Mucosa of descending colon (tissue), 3 donors: ENCODE data around the gene CACNA1F. TPM values are rescaled to one million over a fixed set of nuclear protein-coding genes. Genes with fewer than 3 reads are reported as not detected.
A peak's percentile ranks its signal among the peaks of the same experiment; 100 is the strongest.

ENCODE experiments used
- ATAC-seq: fragments of 200-7000 bp; cut with Tn5 transposase; one replicate; pipeline ENCODE4 v1.9.1; 2020; ENCODE audit warnings: mild to moderate bottlenecking, moderate library complexity
- DNase-seq, 3 donors: peaks; one replicate each; pipeline ENCODE4 v3.0.0-alpha.2; 2020
- H3K36me3 ChIP-seq: fragments of 200-600 bp; one replicate; pipeline ENCODE4 v1.8.0; 2021; ENCODE audit warnings: low read depth, mild to moderate bottlenecking
- H3K4me1 ChIP-seq: fragments of 200-600 bp; one replicate; pipeline ENCODE4 v1.8.0; 2021; ENCODE audit warnings: low read depth, mild to moderate bottlenecking
- H3K4me3 ChIP-seq: fragments of 200-600 bp; one replicate; pipeline ENCODE4 v1.8.0; 2021; ENCODE audit warnings: mild to moderate bottlenecking
- H3K9me3 ChIP-seq: fragments of 200-600 bp; one replicate; pipeline ENCODE4 v1.8.0; 2021; ENCODE audit warnings: mild to moderate bottlenecking
- intact Hi-C, 2 donors: fragments of 100-400 bp; cut with DNase I in 1 of 2; cut with micrococcal nuclease in 1 of 2; formaldehyde crosslinking; loops; one replicate each; pipeline versions ENCODE4 v1.11.0 to v1.11.1; 2022; cut with DNase I, micrococcal nuclease
- total RNA-seq, 3 donors: library from RNA; stranded (reverse); fragmentation: NEBNext Ultra II Directional in 2 of 3; extraction: Animal tissue kit (Norgen Biotek cat#: 25700) in 2 of 3; gene quantifications; one replicate each; pipeline versions ENCODE4 v1.2.1 to v1.2.4, GENCODE V29; 2021 to 2023
- TF ChIP-seq, protein P1 (sequence below): fragments of 200-600 bp; IDR thresholded peaks from one replicate; pipeline ENCODE4 v1.8.0; 2022; ENCODE audit warnings: antibody characterized with exemption, mild to moderate bottlenecking
- donor health status: DM: no; HTN: no; CAD: no; lungs with moderate emphysema.
- donor health status: DM: no; HTN: no; CAD: no.
- donor health status: DM: no; HTN: yes; CAD: no.

CACNA1F gene
- total RNA-seq, 3 donors from 2014 or later = 0.70 to 3.0 (median 1.7) TPM

DNA sequence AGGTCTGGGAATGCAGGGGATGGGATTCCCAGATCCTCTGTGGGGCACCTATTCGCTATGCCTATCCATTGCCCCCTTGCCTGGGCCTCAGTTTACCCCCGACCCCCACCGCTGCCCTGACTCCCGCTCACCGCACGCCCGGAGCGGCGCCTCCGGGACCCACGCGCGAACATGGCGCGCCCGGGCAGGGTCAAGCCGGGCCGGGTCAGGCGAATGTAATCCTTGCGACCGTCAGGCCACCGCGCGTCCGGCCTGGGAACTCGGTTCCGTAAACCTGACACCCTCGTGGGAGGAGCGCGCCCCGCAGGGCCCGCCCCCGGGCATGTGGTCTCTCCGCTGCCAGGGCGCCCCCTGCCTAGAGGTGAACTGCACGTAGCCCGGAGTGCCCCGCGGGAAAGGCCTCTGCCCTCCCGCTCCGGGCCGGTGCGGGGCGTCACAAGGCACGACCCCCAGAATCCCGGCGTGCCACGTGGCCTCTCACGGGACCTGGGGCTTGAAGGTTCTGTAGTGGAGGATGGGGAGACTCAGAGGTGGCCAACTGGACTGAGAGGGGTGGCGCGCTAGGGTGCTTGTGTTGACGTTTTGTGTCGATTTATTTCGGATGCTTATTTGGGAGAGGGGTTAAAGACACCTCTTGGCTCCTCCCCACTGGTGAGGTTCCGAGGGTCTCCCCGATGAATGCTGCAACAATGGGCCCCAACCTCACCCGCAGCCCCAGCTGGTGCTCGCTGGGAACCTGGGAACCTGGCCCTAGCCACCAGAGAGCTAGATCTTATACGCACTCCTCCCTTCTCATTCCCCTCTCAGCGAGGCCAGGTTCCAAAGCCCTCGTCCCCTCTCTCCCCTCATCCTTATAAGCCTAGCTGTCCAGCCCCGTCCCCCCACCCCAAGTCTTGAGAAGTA lies 46.8 kb downstream of the CACNA1F start, which contains the start of gene PRICKLE3:
Gene PRICKLE3 (minus strand): TSS at position 249 of the 903 bp plus-strand sequence. CDS start 76 bp downstream, at position 173.
- TF ChIP-seq, protein P1, sequence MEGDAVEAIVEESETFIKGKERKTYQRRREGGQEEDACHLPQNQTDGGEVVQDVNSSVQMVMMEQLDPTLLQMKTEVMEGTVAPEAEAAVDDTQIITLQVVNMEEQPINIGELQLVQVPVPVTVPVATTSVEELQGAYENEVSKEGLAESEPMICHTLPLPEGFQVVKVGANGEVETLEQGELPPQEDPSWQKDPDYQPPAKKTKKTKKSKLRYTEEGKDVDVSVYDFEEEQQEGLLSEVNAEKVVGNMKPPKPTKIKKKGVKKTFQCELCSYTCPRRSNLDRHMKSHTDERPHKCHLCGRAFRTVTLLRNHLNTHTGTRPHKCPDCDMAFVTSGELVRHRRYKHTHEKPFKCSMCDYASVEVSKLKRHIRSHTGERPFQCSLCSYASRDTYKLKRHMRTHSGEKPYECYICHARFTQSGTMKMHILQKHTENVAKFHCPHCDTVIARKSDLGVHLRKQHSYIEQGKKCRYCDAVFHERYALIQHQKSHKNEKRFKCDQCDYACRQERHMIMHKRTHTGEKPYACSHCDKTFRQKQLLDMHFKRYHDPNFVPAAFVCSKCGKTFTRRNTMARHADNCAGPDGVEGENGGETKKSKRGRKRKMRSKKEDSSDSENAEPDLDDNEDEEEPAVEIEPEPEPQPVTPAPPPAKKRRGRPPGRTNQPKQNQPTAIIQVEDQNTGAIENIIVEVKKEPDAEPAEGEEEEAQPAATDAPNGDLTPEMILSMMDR = no peak

GRCh38 chrX:49184294-49185281 lies 48.6 kb downstream of the CACNA1F start:
- peak; percentile 93 to 97 (median 95) for DNase-seq
- TF ChIP-seq, protein P1 = no peak
- peak; percentile 88 for ATAC-seq
- intact Hi-C loops = no loop called here
- H3K9me3 ChIP-seq = no peaks in the 10 kb centered on the region
- no peak overlapping the region for H3K4me3 ChIP-seq
- H3K36me3 ChIP-seq = no peaks in the 10 kb centered on the region
- H3K4me1 ChIP-seq = no peaks in the 10 kb centered on the region

More for the DNA sequence above, 46.8 kb downstream of the CACNA1F start, which contains the start of gene PRICKLE3:
- peak; percentile 89 to 91 (median 89) for DNase-seq
- Histone ChIP-seq H3K36me3 (no peaks in the 10 kb centered on the region), H3K4me3 (peak within 1 kb of the TSS; percentile 11), H3K9me3 (no peaks in the 10 kb centered on the region), H3K4me1 (no peaks in the 10 kb centered on the region)
- intact Hi-C loops = no loop called here
- peak; percentile 45 for ATAC-seq

DNA sequence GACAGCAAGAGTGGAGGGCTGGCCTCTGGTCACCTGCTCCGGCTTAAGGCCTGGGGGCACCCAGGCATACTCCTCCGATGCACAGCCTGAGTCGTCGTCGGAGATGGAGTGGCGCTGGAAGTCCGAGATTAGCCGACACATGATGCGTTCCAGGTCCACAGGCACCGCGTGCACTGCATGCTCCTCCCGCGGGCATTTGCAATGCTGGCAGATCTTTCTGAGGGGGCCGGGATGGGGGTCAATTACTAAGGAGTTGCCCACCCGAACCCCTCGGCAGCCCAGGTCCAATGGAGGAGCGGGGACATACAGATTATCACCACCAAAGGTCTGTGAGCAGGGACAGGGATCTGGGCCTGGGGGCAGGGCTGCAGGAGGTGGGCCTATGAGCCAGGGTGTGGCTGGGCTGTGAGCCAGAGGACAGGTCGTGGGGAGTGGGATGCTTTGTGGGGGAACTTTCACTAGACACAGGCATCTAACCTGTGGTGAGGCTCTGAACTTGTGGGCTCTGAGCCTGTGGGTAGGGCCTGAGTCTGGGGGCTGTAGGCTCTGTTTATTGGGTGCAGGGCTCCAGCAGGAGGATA lies 49.3 kb downstream of the CACNA1F start:
- no peaks in the 10 kb centered on the region for H3K9me3 ChIP-seq
- no peak overlapping the region for H3K4me3 ChIP-seq
- H3K4me1 ChIP-seq = no peaks in the 10 kb centered on the region
- peak in 2 of 3 donors; percentile 52 to 62 for DNase-seq
- ATAC-seq = no peak
- intact Hi-C loops = no loop called here
- TF ChIP-seq, protein P1 = no peak
- no peaks in the 10 kb centered on the region for H3K36me3 ChIP-seq

DNA sequence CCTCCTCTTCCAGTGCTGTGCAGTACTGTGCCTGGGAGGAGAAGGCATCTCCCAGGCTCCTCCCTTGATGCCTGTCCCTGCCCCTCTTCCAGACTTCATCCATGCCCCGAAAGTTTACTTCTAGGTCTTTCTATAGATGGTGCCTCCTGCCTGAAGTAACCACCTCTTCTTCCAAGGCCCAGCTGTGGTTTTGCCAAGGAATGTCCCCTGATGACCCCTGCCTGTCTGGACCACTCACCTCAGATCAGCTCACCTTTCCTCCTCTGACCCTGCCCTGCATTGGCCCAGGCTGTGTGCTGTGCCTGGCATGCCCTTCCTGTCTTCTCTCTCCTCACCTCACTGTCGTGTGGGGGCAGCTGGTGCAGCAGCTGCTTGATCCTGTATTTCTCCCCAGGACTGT lies 53.8 kb downstream of the CACNA1F start:
- Histone ChIP-seq H3K9me3 (no peaks in the 10 kb centered on the region), H3K4me1 (no peaks in the 10 kb centered on the region), H3K36me3 (no peaks in the 10 kb centered on the region), H3K4me3 (no peak overlapping the region)
- TF ChIP-seq, protein P1 = no peak
- ATAC-seq (no peak), DNase-seq (peak in 1 of 3 donors; percentile 23)
- intact Hi-C loops = no loop called here

GRCh38 chrX:49178537-49178936 lies 54.6 kb downstream of the CACNA1F start:
- ATAC-seq = no peak
- TF ChIP-seq, protein P1 = no peak
- no peaks in the 10 kb centered on the region for H3K4me1 ChIP-seq
- DNase-seq = no peak
- H3K4me3 ChIP-seq = no peak overlapping the region
- intact Hi-C loops = no loop called here
- H3K36me3 ChIP-seq = no peaks in the 10 kb centered on the region
- H3K9me3 ChIP-seq = no peaks in the 10 kb centered on the region
